ENCODE measurements around the gene GPNMB. TPM values are rescaled to one million over a fixed set of nuclear protein-coding genes. Genes with fewer than 3 reads are reported as not detected.

The GPNMB gene
- polyA plus RNA-seq, 3 donors, result 1.3 to 3.0 (median 1.5) TPM

GRCh38 chr7:23273141-23273599 is 26.6 kb downstream of the GPNMB start:
- H3K4me3 ChIP-seq (replicated peaks in 1 of 3; ENCODE audit: low read depth in 2 of 3, low read length in 3 of 3), result no peak overlapping the region
- Mint-ChIP-seq H3K27ac (no peak overlapping the region), H3K4me1 (peaks cover 5% of the 10 kb centered on the region), H3K9me3 (no peaks in the 10 kb centered on the region), H3K27me3 (ENCODE audit: low read depth in 3 of 3) (peaks cover 3 to 7% (median 5%) of the 10 kb centered on the region in 3 donors), H3K4me3 (peak overlapping the region; percentile 25 to 56), H3K36me3 (no peaks in the 10 kb centered on the region)
- H3K4me1 ChIP-seq (ENCODE audit: control insufficient read depth in 1 of 2, insufficient read depth in 2 of 2, low read length in 2 of 2), result peaks cover 2 to 5% of the 10 kb centered on the region in 2 donors
- H3K79me2 ChIP-seq (ENCODE audit: insufficient read depth, low read length), result no peaks in the 10 kb centered on the region
- no peaks in the 10 kb centered on the region for H3K27me3 ChIP-seq (ENCODE audit: control insufficient read depth in 2 of 2, insufficient read depth in 2 of 2, low read length in 2 of 2)
- H3K9me3 ChIP-seq (replicated peaks in 1 of 2; ENCODE audit: control insufficient read depth in 1 of 2, insufficient read depth in 1 of 2, low read length in 2 of 2), result no peaks in the 10 kb centered on the region
- TF ChIP-seq CTCF (IDR thresholded peaks at IDR 0.05), result peak; percentile 94
- peak overlapping the region; percentile 8 for H3K4me2 ChIP-seq (replicated peaks; ENCODE audit: extremely low read depth, low read length, poor library complexity, severe bottlenecking)
- DNase-seq, result peak; percentile 65 to 79 (median 77)
- H2AFZ ChIP-seq (ENCODE audit: insufficient read depth, low read depth, low read length, poor library complexity, severe bottlenecking), result peak overlapping the region; percentile 22
- 0% methylated on average over 1 of the region's 11 CpGs for WGBS (ENCODE audit: insufficient coverage)
- H4K20me1 ChIP-seq (ENCODE audit: insufficient read depth, low read length), result no peaks in the 10 kb centered on the region
- intact Hi-C loops (cut with micrococcal nuclease), result loop anchor here in 1 of 2 donors (10.0 kb wide), 1 partner anchor 442 kb away; the partner anchor contains the start of gene STK31
- no peak overlapping the region for H3K27ac ChIP-seq (ENCODE audit: low read depth in 1 of 2, low read length in 2 of 2)
- no peak overlapping the region for H3K9ac ChIP-seq (ENCODE audit: insufficient read depth, low read length, poor library complexity, severe bottlenecking)
- H3K36me3 ChIP-seq (replicated peaks in 1 of 2; ENCODE audit: control insufficient read depth in 1 of 2, insufficient read depth in 2 of 2, low read length in 2 of 2), result no peaks in the 10 kb centered on the region

GRCh38 chr7:23275912-23276311 is 29.3 kb downstream of the GPNMB start:
- no peak for TF ChIP-seq CTCF (IDR thresholded peaks at IDR 0.05)
- H3K4me1 ChIP-seq (ENCODE audit: control insufficient read depth in 1 of 2, insufficient read depth in 2 of 2, low read length in 2 of 2), result peaks cover 2 to 5% of the 10 kb centered on the region in 2 donors
- Mint-ChIP-seq H3K4me1 (peaks cover 5% of the 10 kb centered on the region), H3K27ac (no peak overlapping the region), H3K27me3 (ENCODE audit: low read depth in 3 of 3) (peaks cover 3 to 7% (median 5%) of the 10 kb centered on the region in 3 donors), H3K9me3 (no peaks in the 10 kb centered on the region), H3K36me3 (no peaks in the 10 kb centered on the region), H3K4me3 (no peak overlapping the region)
- no peak overlapping the region for H3K9ac ChIP-seq (ENCODE audit: insufficient read depth, low read length, poor library complexity, severe bottlenecking)
- no peaks in the 10 kb centered on the region for H3K9me3 ChIP-seq (replicated peaks in 1 of 2; ENCODE audit: control insufficient read depth in 1 of 2, insufficient read depth in 1 of 2, low read length in 2 of 2)
- no peaks in the 10 kb centered on the region for H3K79me2 ChIP-seq (ENCODE audit: insufficient read depth, low read length)
- H3K27ac ChIP-seq (ENCODE audit: low read depth in 1 of 2, low read length in 2 of 2), result no peak overlapping the region
- no peaks in the 10 kb centered on the region for H4K20me1 ChIP-seq (ENCODE audit: insufficient read depth, low read length)
- H3K27me3 ChIP-seq (ENCODE audit: control insufficient read depth in 2 of 2, insufficient read depth in 2 of 2, low read length in 2 of 2), result no peaks in the 10 kb centered on the region
- H3K4me3 ChIP-seq (replicated peaks in 1 of 3; ENCODE audit: low read depth in 2 of 3, low read length in 3 of 3), result no peak overlapping the region
- intact Hi-C loops (cut with micrococcal nuclease), result loop anchor here in 1 of 2 donors (10.0 kb wide), 1 partner anchor 439 kb away; the partner anchor contains the start of gene STK31
- H3K36me3 ChIP-seq (replicated peaks in 1 of 2; ENCODE audit: control insufficient read depth in 1 of 2, insufficient read depth in 2 of 2, low read length in 2 of 2), result no peaks in the 10 kb centered on the region
- no peak overlapping the region for H2AFZ ChIP-seq (ENCODE audit: insufficient read depth, low read depth, low read length, poor library complexity, severe bottlenecking)
- 85% methylated on average over 3 of the region's 5 CpGs for WGBS (ENCODE audit: insufficient coverage)
- no peak overlapping the region for H3K4me2 ChIP-seq (replicated peaks; ENCODE audit: extremely low read depth, low read length, poor library complexity, severe bottlenecking)
- DNase-seq, result no peak
